ENCODE measurements around the gene THEM4. TPM values are rescaled to one million over a fixed set of nuclear protein-coding genes. Genes with fewer than 3 reads are reported as not detected.

Gene THEM4
- total RNA-seq, 2 donors from 2014 or later, result 11.9 to 30.3 TPM

- ATAC-seq (no peak), DNase-seq (no peak)
- no peaks in the 10 kb centered on the region for H3K9me3 ChIP-seq
- no peak overlapping the region for H3K27ac ChIP-seq
- H3K4me1 ChIP-seq, result no peaks in the 10 kb centered on the region
- H3K4me3 ChIP-seq, result no peak overlapping the region
- H3K27me3 ChIP-seq, result peaks cover 0 to 3% of the 10 kb centered on the region in 2 donors
- WGBS, 2 donors, result 56 to 57% methylated on average over 3 of the region's 3 CpGs
- intact Hi-C loops (cut with DNase I), result no loop called here
- H3K36me3 ChIP-seq (replicated peaks in 1 of 2; ENCODE audit: insufficient read depth in 1 of 2, low read depth in 2 of 2), result no peaks in the 10 kb centered on the region
- TF ChIP-seq, protein P1, sequence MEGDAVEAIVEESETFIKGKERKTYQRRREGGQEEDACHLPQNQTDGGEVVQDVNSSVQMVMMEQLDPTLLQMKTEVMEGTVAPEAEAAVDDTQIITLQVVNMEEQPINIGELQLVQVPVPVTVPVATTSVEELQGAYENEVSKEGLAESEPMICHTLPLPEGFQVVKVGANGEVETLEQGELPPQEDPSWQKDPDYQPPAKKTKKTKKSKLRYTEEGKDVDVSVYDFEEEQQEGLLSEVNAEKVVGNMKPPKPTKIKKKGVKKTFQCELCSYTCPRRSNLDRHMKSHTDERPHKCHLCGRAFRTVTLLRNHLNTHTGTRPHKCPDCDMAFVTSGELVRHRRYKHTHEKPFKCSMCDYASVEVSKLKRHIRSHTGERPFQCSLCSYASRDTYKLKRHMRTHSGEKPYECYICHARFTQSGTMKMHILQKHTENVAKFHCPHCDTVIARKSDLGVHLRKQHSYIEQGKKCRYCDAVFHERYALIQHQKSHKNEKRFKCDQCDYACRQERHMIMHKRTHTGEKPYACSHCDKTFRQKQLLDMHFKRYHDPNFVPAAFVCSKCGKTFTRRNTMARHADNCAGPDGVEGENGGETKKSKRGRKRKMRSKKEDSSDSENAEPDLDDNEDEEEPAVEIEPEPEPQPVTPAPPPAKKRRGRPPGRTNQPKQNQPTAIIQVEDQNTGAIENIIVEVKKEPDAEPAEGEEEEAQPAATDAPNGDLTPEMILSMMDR (IDR thresholded peaks at IDR 0.05), result no peak
- no peak for TF ChIP-seq POLR2A (IDR thresholded peaks at IDR 0.05)
Measured at GRCh38 chr1:151868486-151868885, 40.8 kb downstream of the THEM4 start.

DNA sequence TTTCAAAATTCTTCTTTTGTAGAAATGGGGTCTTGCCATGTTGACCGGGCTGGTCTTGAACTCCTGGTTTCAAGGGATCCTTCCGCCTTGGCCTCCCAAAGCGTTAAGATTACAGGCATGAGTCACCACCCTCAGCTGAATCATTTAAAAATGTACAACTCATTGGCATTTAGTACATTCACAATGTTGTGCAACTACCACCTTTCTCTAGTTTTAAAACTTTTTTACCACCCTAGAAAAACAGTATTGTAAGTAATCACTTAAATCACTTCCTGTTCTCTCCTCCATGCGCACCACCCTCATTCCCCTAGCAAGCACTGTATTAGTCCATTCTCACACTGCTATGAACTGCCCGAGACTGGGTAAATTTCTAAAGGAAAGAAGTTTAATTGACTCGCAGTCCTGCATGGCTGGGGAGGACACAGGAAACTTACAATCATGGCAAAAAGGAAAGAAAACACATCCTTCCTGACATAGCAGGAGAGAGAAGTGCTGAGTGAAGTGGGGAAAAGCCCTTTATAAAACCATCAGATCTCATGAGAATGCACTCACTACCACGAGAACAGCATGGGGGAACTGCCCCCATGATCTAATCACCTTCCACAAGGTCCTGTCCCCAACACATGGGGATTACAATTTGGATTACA is 41.4 kb downstream of the THEM4 start:
- WGBS, 2 donors, result 74 to 75% methylated on average over 7 of the region's 7 CpGs
- no peaks in the 10 kb centered on the region for H3K9me3 ChIP-seq
- H3K4me3 ChIP-seq, result no peak overlapping the region
- no peaks in the 10 kb centered on the region for H3K36me3 ChIP-seq (replicated peaks in 1 of 2; ENCODE audit: insufficient read depth in 1 of 2, low read depth in 2 of 2)
- H3K4me1 ChIP-seq, result no peaks in the 10 kb centered on the region
- TF ChIP-seq, protein P1 (IDR thresholded peaks at IDR 0.05), result no peak
- no peak for TF ChIP-seq POLR2A (IDR thresholded peaks at IDR 0.05)
- ATAC-seq (no peak), DNase-seq (no peak)
- intact Hi-C loops (cut with DNase I), result no loop called here
- peaks cover 0 to 3% of the 10 kb centered on the region in 2 donors for H3K27me3 ChIP-seq
- no peak overlapping the region for H3K27ac ChIP-seq

- ATAC-seq (no peak), DNase-seq (no peak)
- Histone ChIP-seq H3K36me3 (replicated peaks in 1 of 2; ENCODE audit: insufficient read depth in 1 of 2, low read depth in 2 of 2) (no peaks in the 10 kb centered on the region), H3K4me1 (no peaks in the 10 kb centered on the region), H3K9me3 (no peaks in the 10 kb centered on the region), H3K27ac (no peak overlapping the region), H3K4me3 (no peak overlapping the region), H3K27me3 (peaks cover 0 to 3% of the 10 kb centered on the region in 2 donors)
- TF ChIP-seq, protein P1 (IDR thresholded peaks at IDR 0.05), result no peak
- no peak for TF ChIP-seq POLR2A (IDR thresholded peaks at IDR 0.05)
- WGBS, 2 donors, result 65 to 69% methylated on average over 2 of the region's 2 CpGs
- intact Hi-C loops (cut with DNase I), result no loop called here
Measured at GRCh38 chr1:151867321-151867720, 42.0 kb downstream of the THEM4 start.

GRCh38 chr1:151864411-151864810 is 44.9 kb downstream of the THEM4 start:
- 25 to 38% methylated on average over 1 to 2 of the region's 2 CpGs for WGBS, 2 donors
- ATAC-seq, result no peak
- no peak for DNase-seq

More at GRCh38 chr1:151864411-151864810, 44.9 kb downstream of the THEM4 start:
- H3K36me3 ChIP-seq (replicated peaks in 1 of 2; ENCODE audit: insufficient read depth in 1 of 2, low read depth in 2 of 2), result no peaks in the 10 kb centered on the region
- no peak overlapping the region for H3K27ac ChIP-seq
- no peak for TF ChIP-seq POLR2A (IDR thresholded peaks at IDR 0.05)
- TF ChIP-seq, protein P1 (IDR thresholded peaks at IDR 0.05), result no peak
- peaks cover 0 to 3% of the 10 kb centered on the region in 2 donors for H3K27me3 ChIP-seq
- no peaks in the 10 kb centered on the region for H3K4me1 ChIP-seq
- H3K9me3 ChIP-seq, result no peaks in the 10 kb centered on the region
- intact Hi-C loops (cut with DNase I), result no loop called here
- H3K4me3 ChIP-seq, result no peak overlapping the region

Data from body of pancreas (tissue), 4 donors.